ENCODE data around the gene MOBP. TPM values are rescaled to one million over a fixed set of nuclear protein-coding genes. Genes with fewer than 3 reads are reported as not detected.

Gene MOBP
- total RNA-seq, 1 experiment from 2014 or later, result not detected

DNA sequence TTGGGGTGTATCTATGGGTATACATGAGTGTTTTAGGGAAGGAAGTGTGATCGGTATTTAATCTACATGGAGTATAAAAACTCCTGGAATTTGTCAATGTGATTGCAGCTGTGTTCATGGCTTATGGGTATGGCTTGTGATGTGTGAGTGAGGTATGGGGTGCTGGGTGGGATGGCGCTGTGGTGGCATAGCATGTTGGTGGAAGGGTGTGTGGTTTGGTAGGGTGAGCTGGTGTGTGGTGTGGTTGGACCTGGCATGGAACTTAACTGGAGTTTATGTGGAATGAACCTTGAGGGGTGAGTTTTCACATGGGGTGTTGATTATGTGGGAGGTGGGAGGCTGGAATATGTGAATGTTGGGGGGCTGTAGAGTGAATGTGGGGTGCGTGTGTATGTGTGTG lies 492 bp upstream of the MOBP start:
- H3K79me2 ChIP-seq (ENCODE audit: insufficient read depth, low read length), result no peaks in the 10 kb centered on the region
- POLR2A ChIA-PET, result no interaction called here
- no peaks in the 10 kb centered on the region for H3K9me2 ChIP-seq (ENCODE audit: insufficient read depth)
- no peak overlapping the region for H2AFZ ChIP-seq (ENCODE audit: low read depth, low read length, poor library complexity, severe bottlenecking)
- no peaks in the 10 kb centered on the region for H4K20me1 ChIP-seq (ENCODE audit: insufficient read depth)
- no peaks in the 10 kb centered on the region for H3K36me3 ChIP-seq (ENCODE audit: control insufficient read depth in 1 of 2, insufficient read depth in 2 of 2, low read length in 2 of 2)
- RAD21 ChIA-PET (ENCODE audit: low non-redundant PET in 1 of 2, low total read pairs in 2 of 2, uncharacterized antibody in 2 of 2, unreplicated experiment in 2 of 2), result no interaction called here
- DNase-seq (ENCODE audit: low read depth, low spot score) (no peak), ATAC-seq (no peak)
- TF ChIP-seq, protein P1, sequence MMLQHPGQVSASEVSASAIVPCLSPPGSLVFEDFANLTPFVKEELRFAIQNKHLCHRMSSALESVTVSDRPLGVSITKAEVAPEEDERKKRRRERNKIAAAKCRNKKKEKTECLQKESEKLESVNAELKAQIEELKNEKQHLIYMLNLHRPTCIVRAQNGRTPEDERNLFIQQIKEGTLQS (IDR thresholded peaks at IDR 0.05), result no peak
- TF ChIP-seq EZH2phosphoT487 (IDR thresholded peaks at IDR 0.05; ENCODE audit: borderline replicate concordance) (no peak), POLR2AphosphoS5 (IDR thresholded peaks at IDR 0.05; ENCODE audit: low read depth, low read length) (no peak), RAD21 (IDR thresholded peaks at IDR 0.05; ENCODE audit: low read depth) (no peak), JUND (IDR thresholded peaks at IDR 0.05) (no peak), YY1 (IDR thresholded peaks at IDR 0.05; ENCODE audit: extremely low read depth, insufficient replicate concordance, low read depth, low read length) (no peak), SRF (IDR thresholded peaks at IDR 0.05; ENCODE audit: low read depth) (no peak), CBX3 (IDR thresholded peaks at IDR 0.05; ENCODE audit: low read depth) (no peak), POLR2A (IDR thresholded peaks at IDR 0.05; ENCODE audit: borderline replicate concordance, extremely low read depth, insufficient read depth, insufficient read length) (no peak), ELF1 (IDR thresholded peaks at IDR 0.05; ENCODE audit: borderline replicate concordance, low read depth) (no peak), TCF7L2 (IDR thresholded peaks at IDR 0.05; ENCODE audit: borderline replicate concordance, extremely low read depth, insufficient read depth, insufficient read length) (no peak), EGR1 (IDR thresholded peaks at IDR 0.05; ENCODE audit: low read depth) (no peak), ZFX (IDR thresholded peaks at IDR 0.05) (no peak), FOSL1 (IDR thresholded peaks at IDR 0.05; ENCODE audit: low read depth) (no peak)
- TF ChIP-seq, protein P2, sequence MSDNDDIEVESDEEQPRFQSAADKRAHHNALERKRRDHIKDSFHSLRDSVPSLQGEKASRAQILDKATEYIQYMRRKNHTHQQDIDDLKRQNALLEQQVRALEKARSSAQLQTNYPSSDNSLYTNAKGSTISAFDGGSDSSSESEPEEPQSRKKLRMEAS (IDR thresholded peaks at IDR 0.05), result no peak
- TF ChIP-seq, protein P3, sequence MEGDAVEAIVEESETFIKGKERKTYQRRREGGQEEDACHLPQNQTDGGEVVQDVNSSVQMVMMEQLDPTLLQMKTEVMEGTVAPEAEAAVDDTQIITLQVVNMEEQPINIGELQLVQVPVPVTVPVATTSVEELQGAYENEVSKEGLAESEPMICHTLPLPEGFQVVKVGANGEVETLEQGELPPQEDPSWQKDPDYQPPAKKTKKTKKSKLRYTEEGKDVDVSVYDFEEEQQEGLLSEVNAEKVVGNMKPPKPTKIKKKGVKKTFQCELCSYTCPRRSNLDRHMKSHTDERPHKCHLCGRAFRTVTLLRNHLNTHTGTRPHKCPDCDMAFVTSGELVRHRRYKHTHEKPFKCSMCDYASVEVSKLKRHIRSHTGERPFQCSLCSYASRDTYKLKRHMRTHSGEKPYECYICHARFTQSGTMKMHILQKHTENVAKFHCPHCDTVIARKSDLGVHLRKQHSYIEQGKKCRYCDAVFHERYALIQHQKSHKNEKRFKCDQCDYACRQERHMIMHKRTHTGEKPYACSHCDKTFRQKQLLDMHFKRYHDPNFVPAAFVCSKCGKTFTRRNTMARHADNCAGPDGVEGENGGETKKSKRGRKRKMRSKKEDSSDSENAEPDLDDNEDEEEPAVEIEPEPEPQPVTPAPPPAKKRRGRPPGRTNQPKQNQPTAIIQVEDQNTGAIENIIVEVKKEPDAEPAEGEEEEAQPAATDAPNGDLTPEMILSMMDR (IDR thresholded peaks at IDR 0.05 in 2 of 3, conservative IDR thresholded peaks at IDR 0.05 in 1 of 3; ENCODE audit: borderline replicate concordance in 1 of 3, insufficient read depth in 1 of 3, low read depth in 2 of 3, low read length in 2 of 3), result no peak
- no peak overlapping the region for H3K4me3 ChIP-seq (replicated peaks in 1 of 2; ENCODE audit: low read depth in 1 of 2, low read length in 2 of 2)
- no peaks in the 10 kb centered on the region for H3K27me3 ChIP-seq (ENCODE audit: insufficient read depth, low read length)
- no peaks in the 10 kb centered on the region for H3K4me1 ChIP-seq (ENCODE audit: control insufficient read depth in 1 of 2, insufficient read depth in 2 of 2, low read length in 2 of 2)
- H3K9me3 ChIP-seq (ENCODE audit: control insufficient read depth in 1 of 2, insufficient read depth in 1 of 2, low read depth in 1 of 2, low read length in 2 of 2), result no peaks in the 10 kb centered on the region
- intact Hi-C loops (cut with micrococcal nuclease), result no loop called here
- H3K9ac ChIP-seq (ENCODE audit: low read length), result no peak overlapping the region
- no peak overlapping the region for H3K27ac ChIP-seq (ENCODE audit: low read depth, low read length)
- no TSS peak for BruUV-seq (replicated peaks)
- no peak overlapping the region for H3K4me2 ChIP-seq (ENCODE audit: low read length)
- CTCF ChIA-PET, result no interaction called here
